ENCODE results near the gene LGR6. TPM values are rescaled to one million over a fixed set of nuclear protein-coding genes. Genes with fewer than 3 reads are reported as not detected.
A peak's percentile ranks its signal among the peaks of the same experiment; 100 is the strongest.

The LGR6 gene
- total and polyA plus RNA-seq, 2 of the 8 experiments (the other 6 are each of a cell fraction or from before 2014, with no cell fraction given) = 0.50 to 1.0 TPM

DNA sequence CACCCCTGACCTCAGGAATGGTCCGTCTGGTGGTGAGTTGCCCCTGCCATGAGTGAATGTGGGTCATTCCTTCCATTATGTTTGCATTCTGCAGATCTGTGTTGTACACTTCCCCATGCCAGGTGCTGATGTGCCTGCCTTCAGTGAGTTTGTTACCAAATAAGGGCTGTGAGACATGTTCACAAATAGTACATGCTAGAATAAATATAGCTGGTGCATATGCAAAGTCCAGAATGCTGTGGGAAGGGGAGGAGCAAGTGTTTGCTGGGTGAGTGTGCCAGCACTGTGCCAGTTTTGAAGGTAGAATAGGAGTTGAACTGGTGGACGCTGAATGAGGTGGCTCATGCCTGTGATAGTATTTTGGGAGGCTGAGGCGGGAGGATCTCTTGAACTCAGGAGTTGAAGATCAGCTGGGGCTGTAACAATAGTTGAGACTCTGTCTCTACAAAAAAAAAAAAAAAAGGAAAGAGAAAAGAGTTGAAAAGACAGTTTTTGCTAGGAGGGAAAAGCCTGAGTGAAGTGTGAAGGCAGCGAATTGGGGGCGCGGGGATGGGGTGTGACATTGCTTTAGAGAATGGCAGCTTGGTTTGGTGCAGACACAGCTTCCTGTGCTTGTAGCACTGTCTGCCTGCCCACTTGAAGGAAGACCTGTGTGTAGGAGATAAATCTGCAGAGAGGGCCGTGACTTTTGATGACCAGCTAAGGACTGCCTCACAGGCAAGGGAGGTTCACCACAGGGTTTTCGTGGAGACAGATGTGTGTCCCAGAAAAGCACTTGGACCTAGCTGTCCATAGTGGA lies 61.1 kb downstream of the LGR6 start:
- Histone ChIP-seq H3K4me1 (replicated peaks in 1 of 4; ENCODE audit: control insufficient read depth in 3 of 4, insufficient read depth in 4 of 4, low read length in 3 of 4) (no peaks in the 10 kb centered on the region), H4K91ac (replicated peaks; ENCODE audit: insufficient read length, low read length) (no peak overlapping the region), H2BK20ac (ENCODE audit: low read length) (no peak overlapping the region), H3K4me2 (ENCODE audit: insufficient read depth in 1 of 2, low read depth in 2 of 2, low read length in 2 of 2) (no peak overlapping the region), H2AFZ (ENCODE audit: low read length) (0 out of 2 replicates have a peak overlapping the region, but pooled peaks have one; percentile 40), H2BK15ac (ENCODE audit: low read length) (no peak overlapping the region), H4K8ac (ENCODE audit: extremely low read depth, insufficient read depth, low read length) (no peak overlapping the region), H4K5ac (ENCODE audit: insufficient read length, low read depth, low read length) (no peak overlapping the region), H2BK12ac (ENCODE audit: low read depth, low read length) (no peak overlapping the region), H2BK120ac (replicated peaks; ENCODE audit: low read depth, low read length) (no peak overlapping the region), H3K79me2 (ENCODE audit: control insufficient read depth in 1 of 2, insufficient read depth in 2 of 2, low read length in 2 of 2) (no peaks in the 10 kb centered on the region), H2AK5ac (ENCODE audit: low read depth, low read length) (no peak overlapping the region), H3K9ac (replicated peaks in 1 of 4; ENCODE audit: extremely low read depth in 1 of 4, low read depth in 3 of 4, low read length in 3 of 4) (no peak overlapping the region), H3K56ac (replicated peaks; ENCODE audit: insufficient read length, low read depth, low read length) (no peak overlapping the region), H3K18ac (ENCODE audit: extremely low read depth, low read length) (no peak overlapping the region), H3K36me3 (ENCODE audit: control insufficient read depth in 2 of 4, insufficient read depth in 4 of 4, low read length in 3 of 4) (no peaks in the 10 kb centered on the region), H4K20me1 (replicated peaks in 1 of 2; ENCODE audit: control insufficient read depth in 1 of 2, insufficient read depth in 2 of 2, low read length in 2 of 2) (no peaks in the 10 kb centered on the region), H3K4ac (replicated peaks; ENCODE audit: insufficient read length, low read depth, low read length) (no peak overlapping the region), H3K9me3 (ENCODE audit: insufficient read depth in 2 of 2, low read depth in 1 of 2, low read length in 1 of 2) (no peaks in the 10 kb centered on the region), H3K27me3 (replicated peaks in 1 of 4; ENCODE audit: control insufficient read depth in 3 of 4, extremely low read depth in 1 of 4, insufficient read depth in 3 of 4, low read length in 3 of 4) (no peaks in the 10 kb centered on the region; a peak in 1 of 7 replicates), H3K23me2 (ENCODE audit: low read depth, low read length) (no peaks in the 10 kb centered on the region), H3K14ac (ENCODE audit: insufficient read length) (no peak overlapping the region), H3K23ac (ENCODE audit: insufficient read length) (no peak overlapping the region), H3K4me3 (ENCODE audit: extremely low read depth in 1 of 4, insufficient read depth in 2 of 4, low read depth in 3 of 4, low read length in 4 of 4) (no peak overlapping the region), H3K79me1 (ENCODE audit: low read depth, low read length) (no peaks in the 10 kb centered on the region), H2BK5ac (ENCODE audit: low read depth, low read length) (no peak overlapping the region), H3K27ac (ENCODE audit: low read depth, low read length) (no peak overlapping the region)
- CTCF ChIA-PET (ENCODE audit: partially characterized antibody) = interaction anchor here (0.5 to 3.4 kb wide), 14 partner anchors 14 to 1978 kb away, joined by 3 to 15 read pairs (median 4); no protein-coding TSS in a partner anchor
- DNase-seq (ENCODE audit: low read depth in 1 of 2, low spot score in 2 of 2) (peak in 1 of 2 experiments; percentile 35), FAIRE-seq (no peak)
- WGBS, 2 experiments (ENCODE audit: extremely low coverage in 1 of 2, insufficient coverage in 1 of 2, insufficient read length in 1 of 2, insufficient replicate concordance in 2 of 2, low coverage in 1 of 2, low lambda C conversion rate in 2 of 2, missing lambda C conversion rate in 1 of 2) = 87% methylated on average over 8 of the region's 8 CpGs; no CpG with 5 or more reads in 1 of the 2 experiments
- TF ChIP-seq SAP30 (IDR thresholded peaks at IDR 0.05; ENCODE audit: insufficient read depth, insufficient replicate concordance, low read length) = no peak
- no peak for TF ChIP-seq CEBPB (IDR thresholded peaks at IDR 0.05; ENCODE audit: low read depth, low read length)
- TF ChIP-seq HDAC2 (IDR thresholded peaks at IDR 0.05; ENCODE audit: borderline replicate concordance in 1 of 2, low read depth in 2 of 2, low read length in 2 of 2) = no peak
- TF ChIP-seq JUND (IDR thresholded peaks at IDR 0.05; ENCODE audit: low read length) = no peak
- no peak for TF ChIP-seq CHD1 (IDR thresholded peaks at IDR 0.05; ENCODE audit: low read depth, low read length)
- TF ChIP-seq TEAD4 (IDR thresholded peaks at IDR 0.05; ENCODE audit: low read depth, low read length) = no peak
- no peak for TF ChIP-seq YY1 (IDR thresholded peaks at IDR 0.05; ENCODE audit: low read depth, low read length)
- POLR2A ChIA-PET (ENCODE audit: partially characterized antibody) = interaction anchor here (1.2 kb wide), 1 partner anchor 69 kb away, joined by 3 read pairs; no protein-coding TSS in a partner anchor
